HG03342 (cell line): ENCODE measurements around the gene ZSWIM9.
"Not testable (repeated sequence)": the region's sequence is repeated elsewhere in the genome, so short reads cannot be mapped to it uniquely, and the experiment has no call there.

Source experiments
- ATAC-seq: cut with Tn5 transposase; IDR thresholded peaks from one replicate; pipeline ENCODE4 v1.9.1; 2021; ENCODE audit warnings: mild to moderate bottlenecking, moderate library complexity; ENCODE audit not compliant: unreplicated experiment

The ZSWIM9 gene

GRCh38 chr19:48210005-48210404, 39.5 kb downstream of the ZSWIM9 start:
- no peak for ATAC-seq

DNA sequence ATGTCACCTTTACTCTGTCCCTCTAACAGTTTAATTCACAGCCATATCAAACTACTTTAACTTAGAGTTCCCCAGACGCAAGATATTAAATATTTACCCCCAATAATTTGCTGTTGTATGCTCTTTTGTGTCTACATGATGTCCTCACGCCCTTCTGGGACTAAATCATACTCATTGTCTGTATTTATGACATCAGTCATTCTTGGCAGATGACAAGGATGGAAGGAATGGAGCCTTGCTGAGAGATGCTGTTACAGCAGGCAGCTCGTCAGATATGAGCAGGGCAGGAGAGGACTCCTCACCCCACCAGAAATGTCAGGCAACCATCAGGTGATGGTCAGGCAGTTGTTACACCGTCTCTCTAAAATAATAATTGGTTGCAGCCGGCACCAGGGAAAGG, 43.5 kb downstream of the ZSWIM9 start:
- no peak for ATAC-seq

- ATAC-seq, result no peak
These were observed 46.5 kb downstream of the ZSWIM9 start for GRCh38 chr19:48216933-48217332.

DNA sequence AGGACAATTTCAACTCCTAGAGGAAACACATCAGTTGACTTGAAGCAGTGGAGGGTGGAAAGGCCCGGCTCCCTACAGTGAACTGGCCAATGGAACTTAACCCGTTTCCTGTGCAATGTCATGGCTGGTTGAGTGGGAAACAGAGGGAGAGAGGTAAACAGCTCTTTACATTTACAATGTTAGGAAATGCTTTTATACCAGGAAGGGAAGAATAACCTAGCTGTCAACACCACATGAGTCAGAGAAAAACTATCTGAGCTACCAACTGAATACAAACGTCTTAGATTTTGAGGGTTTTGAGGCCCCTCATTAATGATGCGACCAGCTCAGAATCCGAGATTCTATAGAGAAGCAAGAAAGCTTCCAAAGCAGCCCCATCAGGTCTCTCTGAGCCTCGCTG, 48.5 kb downstream of the ZSWIM9 start:
- no peak for ATAC-seq

DNA sequence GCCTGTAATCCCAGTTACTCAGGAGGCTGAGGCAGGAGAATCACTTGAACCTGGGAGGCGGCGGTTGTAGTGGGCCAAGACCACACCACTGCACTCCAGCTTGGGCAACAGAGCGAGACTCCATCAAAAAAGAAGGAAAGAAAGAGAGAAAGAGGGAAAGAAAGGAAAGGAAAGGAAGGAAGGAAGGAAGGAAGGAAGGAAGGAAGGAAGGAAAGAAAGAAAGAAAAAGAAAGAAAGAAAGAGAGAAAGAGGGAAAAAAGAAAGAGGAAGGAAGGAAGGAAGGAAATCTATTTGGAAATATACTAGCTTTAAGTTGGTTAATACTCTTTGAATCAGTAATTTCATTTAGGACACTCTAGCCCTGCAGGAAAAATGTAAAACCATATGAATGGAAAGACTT, 50.3 kb downstream of the ZSWIM9 start:
- not testable (repeated sequence) for ATAC-seq

- ATAC-seq, result no peak
These were observed 51.1 kb downstream of the ZSWIM9 start for GRCh38 chr19:48221628-48222027.

- ATAC-seq, result no peak
These were observed 60.2 kb downstream of the ZSWIM9 start for GRCh38 chr19:48230555-48231129.

DNA sequence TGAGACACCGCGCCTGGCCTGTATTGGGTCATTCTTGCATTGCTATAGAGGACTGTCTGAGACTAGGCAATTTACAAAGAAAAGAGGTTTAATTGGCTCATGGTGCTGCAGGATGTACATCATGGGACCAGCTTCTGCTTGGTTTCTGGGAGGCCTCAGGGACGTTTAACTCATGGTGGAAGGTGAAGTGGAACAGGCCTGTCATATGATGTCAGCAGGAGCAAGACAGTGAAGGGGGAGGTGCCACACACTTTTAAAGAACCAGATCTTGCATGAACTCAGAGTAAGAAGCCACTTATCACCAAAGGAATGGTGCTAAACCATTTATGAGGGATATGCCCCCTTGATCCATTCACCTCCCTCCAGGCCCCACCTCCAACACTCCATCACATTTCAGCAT, 66.6 kb downstream of the ZSWIM9 start:
- no peak for ATAC-seq

DNA sequence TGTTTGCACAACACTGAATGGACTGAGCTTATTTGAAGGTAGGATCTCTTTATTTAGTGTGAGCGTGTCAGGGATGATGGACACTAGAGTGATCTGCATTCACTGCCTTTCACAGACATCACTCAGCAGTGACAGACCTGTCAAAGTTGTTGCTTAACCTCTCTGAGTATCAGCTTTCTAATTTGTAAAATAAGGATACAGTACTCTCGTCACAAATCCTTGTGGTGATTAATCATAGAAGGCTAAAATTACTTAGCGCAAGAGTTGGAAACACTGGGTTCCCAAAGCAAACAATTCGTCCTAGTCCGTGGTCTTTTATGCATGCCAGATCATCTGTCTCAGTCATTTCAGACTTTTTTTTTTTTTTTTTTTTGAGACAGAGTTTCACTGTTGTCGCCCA, 68.6 kb downstream of the ZSWIM9 start:
- ATAC-seq, result no peak

- ATAC-seq, result no peak
These were observed 69.2 kb downstream of the ZSWIM9 start for GRCh38 chr19:48239582-48240141.

DNA sequence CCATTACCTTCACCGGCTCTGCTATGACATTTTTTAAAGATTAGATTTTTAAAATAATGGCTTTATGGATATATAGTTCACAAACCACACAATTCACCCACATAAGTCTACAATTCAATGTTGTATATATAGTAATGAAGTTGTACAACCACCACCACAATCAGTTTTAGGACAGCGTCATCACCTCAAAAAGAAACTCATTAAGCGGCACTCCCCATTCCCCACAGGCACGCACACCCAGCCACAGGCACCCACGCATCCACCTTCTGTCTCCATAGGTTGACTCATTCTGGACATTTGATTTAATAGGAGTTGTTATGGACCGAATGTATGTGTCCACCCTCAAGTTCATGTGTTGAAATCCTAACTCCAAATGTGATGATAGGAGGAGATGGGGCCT, 71.3 kb downstream of the ZSWIM9 start:
- ATAC-seq, result not testable (repeated sequence)

- ATAC-seq, result no peak
These were observed 73.8 kb downstream of the ZSWIM9 start for GRCh38 chr19:48244281-48244680.

DNA sequence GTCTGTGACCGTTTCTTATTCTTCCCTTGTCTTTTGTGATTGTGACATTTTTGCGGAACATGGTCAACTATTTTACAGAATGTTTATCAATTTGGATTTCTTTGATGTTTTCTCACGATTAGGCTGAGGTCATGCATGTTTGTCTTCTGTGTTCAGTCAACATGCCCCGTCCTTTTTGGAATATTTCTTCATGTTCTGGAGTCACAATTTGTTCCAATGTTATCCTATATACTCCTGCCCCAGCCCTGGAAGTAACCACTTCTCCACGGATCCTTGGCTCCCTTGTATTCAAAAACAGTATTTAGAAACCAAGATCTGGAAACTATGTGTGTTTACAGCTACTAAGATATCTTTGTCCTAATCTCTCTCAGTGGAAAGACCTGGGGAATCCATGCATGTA, 75.6 kb downstream of the ZSWIM9 start:
- ATAC-seq, result no peak

DNA sequence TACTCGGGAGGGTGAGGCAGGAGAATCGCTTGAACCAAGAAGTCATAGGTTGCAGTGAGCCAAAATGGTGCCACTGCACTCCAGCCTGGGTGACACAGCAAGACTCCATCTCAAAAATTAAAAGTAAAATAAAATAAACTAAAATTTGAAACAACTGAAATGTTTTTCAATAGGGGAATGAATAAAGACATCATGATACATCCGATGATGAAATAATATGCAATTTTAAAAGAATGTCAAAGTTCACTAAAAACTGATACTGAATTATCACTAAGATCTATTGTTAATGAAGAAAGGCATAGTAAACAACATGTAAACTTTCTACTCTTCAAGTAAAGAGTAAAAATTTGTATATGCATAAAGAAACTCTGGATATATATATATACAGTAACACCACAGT, 76.7 kb downstream of the ZSWIM9 start:
- ATAC-seq, result no peak
